ENCODE results near the gene VTA1.

- TF ChIP-seq CTCF (IDR thresholded peaks at IDR 0.05) (no peak), POLR2A (IDR thresholded peaks at IDR 0.05) (no peak), EP300 (IDR thresholded peaks at IDR 0.05) (no peak)
Measured at GRCh38 chr6:142241061-142241460, 94.0 kb downstream of the VTA1 start.

Data from tibial nerve (tissue), 4 donors.